ENCODE data around the gene HEXD. TPM values are rescaled to one million over a fixed set of nuclear protein-coding genes. Genes with fewer than 3 reads are reported as not detected.

Gene HEXD
- total RNA-seq, 1 experiment from 2014 or later = 8.7 TPM

DNA sequence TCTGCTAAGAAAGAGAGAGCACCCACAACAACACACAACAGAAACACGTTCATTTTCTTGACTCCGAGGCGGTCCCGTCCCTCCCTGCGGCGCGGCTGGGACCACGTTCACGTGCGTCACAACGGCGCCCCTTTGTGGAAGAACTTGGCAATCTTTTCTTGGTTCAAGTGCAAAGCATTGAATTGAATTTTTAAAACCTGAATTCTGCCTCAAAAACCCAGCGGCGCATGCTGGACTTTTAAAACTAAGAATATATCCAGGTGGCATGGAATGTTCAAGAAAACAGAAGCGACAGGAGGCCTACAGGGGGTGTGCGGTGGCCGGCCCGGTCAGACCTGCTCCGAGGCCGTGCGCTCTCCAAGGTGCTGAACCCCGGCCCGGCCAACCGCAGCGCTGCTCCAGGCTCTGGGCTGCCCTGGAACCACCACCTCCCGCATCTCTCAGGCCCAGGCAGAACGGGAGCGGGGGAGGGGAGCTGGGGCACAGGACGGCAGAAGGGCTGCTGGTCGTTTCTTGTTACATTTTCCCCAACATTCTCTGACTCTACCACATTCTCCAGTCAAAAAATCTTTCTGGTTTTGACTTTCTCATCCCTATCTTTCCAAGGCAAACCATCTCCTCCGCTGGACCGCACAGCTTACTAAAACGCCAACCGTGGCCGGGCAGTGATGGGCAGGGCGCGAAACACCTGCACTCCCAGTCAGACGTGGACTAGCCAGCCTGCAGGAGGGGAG is 3.4 kb upstream of the HEXD start:
- DNase-seq (ENCODE audit: low spot score) = peak; percentile 49

DNA sequence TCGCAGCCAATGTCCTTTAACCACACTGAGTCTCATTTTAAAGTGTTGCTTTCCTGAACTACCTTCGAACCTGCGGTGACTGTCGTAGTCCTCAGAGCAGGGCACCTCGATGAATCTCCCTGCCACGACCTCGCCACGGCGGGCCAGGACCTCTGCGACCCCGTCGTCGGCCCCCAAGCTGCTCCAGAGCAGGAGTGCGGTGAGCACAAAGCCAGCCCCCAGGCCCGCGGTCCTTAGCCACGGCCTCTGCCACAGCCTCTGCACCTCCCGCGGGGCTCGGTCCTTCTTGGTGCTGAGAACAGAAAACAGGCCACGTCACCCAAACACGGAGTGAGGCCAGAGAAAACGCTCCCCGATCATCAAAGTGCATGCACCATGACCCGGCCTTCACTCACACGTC is 2.8 kb upstream of the HEXD start:
- DNase-seq (ENCODE audit: low spot score) = no peak

DNA sequence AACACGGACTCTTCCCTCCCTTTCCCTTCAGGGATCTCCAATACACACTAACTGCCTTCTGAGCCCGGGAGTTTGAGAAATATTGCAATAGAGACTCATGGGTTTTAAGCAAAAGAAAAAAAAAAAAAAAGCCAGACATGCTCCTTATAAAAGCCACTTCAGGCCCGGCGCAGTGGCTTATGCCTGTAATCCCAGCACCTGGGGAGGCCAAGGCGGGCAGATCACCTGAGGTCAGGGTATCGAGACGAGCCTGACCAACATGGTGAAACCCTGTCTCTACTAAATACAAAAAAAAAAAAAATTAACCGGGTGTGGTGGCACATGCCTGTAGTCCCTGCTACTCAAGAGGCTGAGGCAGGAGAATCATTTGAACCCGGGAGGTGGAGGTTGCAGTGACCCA is 2.4 kb upstream of the HEXD start:
- DNase-seq (ENCODE audit: low spot score) = no peak

DNA sequence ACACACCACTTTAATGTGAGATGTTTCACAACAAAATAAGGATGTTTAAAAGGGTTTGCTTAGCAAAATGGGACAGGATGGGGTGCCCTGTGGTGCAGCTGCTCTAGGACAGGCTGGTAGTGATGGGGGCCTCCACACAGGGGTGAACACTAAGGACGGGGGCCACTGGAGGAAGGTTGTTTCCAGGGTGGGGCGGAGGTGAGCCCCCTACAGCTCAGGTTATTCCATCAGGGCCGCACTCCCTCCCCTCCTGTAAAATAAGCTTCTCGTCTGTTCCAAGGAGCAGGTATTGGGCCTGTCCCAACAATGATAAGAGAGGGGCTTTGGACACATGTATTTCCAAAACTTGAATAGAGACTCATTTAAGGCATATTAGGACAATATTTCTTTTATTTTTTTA is 1.9 kb upstream of the HEXD start:
- no peak for DNase-seq (ENCODE audit: low spot score)

DNA sequence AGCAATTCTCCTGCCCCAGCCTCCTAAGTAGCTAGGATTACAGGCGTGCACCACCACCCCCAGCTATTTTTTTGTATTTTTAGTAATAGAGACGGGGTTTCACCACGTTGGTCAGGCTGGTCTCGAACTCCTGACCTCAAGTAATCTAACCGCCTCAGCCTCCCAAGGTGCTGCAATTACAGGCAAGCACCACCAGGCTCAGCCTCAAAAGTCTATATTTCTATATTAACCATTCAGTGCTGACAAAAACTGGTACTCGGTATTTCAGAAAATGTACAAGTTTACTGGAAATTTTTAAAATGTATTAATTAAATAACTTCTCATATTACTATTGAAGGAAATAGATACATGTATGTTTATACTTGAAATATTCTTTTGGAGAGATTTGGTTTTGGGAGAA is 1.4 kb upstream of the HEXD start:
- no peak for DNase-seq (ENCODE audit: low spot score)

DNA sequence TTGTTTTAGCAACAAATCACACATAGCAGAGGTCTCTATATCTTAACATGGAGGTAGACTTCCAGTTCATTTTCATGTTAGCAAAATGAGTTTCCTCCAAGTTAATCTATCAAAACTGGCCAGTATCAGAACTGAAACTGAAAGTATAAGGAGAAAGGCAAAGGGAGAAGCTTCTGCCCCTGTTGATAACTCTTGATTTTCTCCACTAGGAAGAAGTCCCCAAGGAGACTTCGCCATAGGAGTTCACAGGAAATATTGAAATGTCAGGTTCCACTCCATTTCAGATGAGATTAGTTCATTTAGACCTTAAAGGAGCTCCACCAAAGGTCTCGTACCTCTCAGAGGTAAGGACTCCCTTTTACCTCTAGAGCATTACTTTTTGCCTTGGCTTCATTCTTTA is 1.4 kb downstream of the HEXD start:
- DNase-seq (ENCODE audit: low spot score) = no peak

DNA sequence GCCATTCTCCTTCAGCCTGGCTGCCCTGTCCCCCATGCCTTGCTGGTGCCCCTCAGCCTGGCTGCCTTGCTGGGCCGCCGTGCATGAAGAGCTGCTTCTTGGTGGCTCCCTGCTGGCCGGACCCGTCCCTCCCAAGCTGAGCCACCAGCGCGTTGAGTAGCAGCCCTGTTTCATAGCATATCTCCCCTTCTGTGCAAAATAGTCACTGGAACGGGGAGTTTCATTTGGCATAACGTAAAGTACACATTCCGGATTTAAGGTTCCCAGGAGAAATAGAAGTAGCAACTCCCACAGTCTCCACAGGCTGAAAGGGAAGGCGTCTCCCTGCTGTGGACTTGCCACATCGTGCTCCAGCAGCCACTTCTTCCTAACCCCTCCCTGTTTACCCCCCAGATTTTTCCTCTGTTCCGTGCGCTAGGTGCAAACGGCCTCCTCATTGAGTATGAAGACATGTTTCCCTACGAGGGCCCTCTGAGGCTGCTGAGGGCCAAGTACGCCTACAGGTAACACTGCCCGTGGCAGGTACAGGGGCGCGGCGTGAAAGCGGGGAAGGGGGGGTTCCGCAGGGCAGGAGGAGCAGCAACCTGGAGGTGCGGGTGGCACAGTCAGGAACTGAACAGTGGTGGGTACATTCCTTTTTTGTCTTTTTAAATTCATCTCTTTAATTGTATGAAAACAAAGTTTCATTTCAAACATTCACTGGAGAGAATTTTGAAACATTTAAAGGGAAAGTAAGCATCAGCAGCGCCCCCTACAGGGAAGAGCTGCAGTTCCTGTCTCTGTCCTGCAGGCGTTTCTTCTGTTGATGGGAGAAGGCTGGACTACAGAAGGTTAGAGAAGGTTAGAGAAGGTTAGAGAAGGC is 6.1 kb downstream of the HEXD start:
- peak; percentile 26 for DNase-seq (ENCODE audit: low spot score)

DNA sequence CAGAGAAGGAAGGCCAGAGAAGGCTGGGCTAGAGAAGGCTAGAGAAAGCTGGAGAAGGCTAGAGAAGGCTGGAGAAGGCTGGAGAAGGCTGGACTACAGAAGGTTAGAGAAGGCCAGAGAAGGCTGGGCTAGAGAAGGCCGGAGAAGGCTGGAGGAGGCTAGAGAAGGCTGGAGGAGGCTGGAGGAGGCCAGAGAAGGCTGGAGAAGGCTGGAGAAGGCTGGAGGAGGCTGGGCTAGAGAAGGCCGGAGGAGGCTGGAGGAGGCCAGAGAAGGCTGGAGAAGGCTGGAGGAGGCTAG is 6.7 kb downstream of the HEXD start:
- no peak for DNase-seq (ENCODE audit: low spot score)

DNA sequence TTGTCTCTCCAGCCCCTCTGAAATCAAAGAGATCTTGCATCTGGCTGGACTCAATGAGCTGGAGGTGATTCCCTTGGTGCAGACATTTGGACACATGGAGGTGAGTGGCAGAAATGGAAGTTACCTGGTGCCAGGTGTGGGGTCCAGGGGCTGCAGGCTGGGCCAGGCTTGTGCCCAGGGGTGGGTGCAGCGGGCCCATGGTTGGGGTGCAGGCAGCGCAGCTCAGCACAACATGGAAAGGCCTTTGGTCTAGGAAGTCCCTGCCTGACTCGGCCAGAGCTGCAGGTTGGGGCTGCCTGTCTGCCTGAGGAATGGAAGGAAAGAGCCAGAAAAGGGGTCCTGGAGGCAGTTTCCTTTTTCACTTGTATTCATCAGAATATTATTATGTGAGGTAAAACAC is 10.4 kb downstream of the HEXD start:
- DNase-seq (ENCODE audit: low spot score) = no peak

DNA sequence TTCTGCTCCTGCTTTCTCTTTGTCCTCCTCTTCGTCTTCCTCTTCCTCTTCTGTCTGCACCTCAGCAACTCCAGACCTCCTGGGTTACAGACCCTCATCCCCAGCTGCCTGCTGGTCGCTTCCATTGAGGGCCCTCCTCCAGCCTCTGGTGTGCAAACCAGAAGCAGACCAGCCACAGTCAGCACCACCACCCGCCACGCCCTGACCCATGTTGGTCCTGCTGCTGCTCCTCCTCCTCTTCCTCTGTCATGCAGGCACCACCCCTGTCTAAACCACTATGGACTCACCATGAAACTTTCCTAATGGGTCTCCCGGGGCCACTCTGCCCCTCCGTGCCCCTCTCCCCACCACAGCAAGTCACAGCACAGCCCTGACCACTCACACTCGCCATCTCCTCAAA is 11.7 kb downstream of the HEXD start:
- no peak for DNase-seq (ENCODE audit: low spot score)

DNA sequence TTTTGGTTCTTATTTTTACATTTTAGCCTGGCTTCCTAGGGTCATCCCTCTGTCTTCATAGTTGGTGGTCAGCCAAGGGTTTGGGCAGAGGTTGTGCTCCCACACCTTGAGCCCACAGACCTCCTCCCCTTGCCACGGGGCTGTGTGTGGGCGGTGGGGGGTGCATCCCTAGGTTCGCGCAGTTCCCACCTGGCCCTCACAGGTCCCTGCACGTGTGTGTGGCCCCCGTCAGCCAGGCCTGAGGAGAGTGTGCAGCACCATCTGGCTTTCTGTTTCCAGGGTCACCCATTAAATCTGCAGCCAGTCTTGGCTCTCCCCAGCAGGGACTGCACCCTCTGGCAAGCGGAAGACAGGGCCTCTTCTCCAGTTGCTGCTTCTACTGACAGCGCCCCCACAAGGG is 13.9 kb downstream of the HEXD start:
- DNase-seq (ENCODE audit: low spot score) = no peak

DNA sequence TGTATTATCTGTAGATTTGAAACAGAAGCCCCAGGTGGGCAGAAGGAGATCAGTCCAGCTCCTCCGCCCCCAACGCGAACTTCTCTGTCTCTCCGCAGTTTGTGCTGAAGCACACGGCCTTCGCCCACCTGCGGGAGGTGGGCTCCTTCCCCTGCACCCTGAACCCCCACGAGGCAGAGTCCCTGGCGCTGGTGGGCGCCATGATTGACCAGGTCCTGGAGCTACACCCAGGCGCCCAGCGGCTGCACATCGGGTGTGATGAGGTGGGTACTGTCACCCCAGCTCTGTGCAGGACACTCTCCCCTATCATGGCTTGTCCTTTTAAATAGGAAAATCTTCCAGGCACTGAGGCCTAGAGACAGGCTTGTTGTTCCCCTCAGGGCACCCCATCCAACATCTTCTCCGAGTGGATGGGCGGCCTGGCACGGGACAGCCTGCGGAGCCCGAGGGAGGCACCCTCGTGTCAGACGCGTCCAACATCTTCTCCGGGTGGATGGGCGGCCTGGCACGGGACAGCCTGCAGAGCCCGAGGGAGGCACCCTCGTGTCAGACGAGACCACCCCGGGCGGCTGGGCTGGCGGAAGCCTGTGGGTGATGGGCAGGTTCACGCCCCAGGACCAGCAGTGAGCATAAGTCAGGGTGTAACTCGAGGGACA is 15.5 kb downstream of the HEXD start:
- DNase-seq (ENCODE audit: low spot score) = no peak

DNA sequence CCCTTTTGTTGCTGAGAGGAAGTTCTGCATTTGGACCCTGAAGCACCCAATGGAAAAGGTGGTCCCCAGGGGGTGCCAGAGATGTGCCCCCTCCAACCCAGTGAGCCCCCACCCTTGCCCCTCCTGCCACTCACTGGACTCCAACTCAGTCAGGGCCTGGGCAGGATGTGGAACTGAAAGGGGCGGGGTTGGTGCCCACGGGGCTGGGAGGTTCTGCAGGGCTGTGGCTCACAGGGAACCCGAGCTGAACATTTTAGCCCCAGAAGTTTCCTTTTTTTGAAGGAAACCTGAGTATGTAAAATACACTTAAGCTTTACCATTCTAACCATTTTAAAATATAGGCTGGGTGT is 16.0 kb downstream of the HEXD start:
- no peak for DNase-seq (ENCODE audit: low spot score)

DNA sequence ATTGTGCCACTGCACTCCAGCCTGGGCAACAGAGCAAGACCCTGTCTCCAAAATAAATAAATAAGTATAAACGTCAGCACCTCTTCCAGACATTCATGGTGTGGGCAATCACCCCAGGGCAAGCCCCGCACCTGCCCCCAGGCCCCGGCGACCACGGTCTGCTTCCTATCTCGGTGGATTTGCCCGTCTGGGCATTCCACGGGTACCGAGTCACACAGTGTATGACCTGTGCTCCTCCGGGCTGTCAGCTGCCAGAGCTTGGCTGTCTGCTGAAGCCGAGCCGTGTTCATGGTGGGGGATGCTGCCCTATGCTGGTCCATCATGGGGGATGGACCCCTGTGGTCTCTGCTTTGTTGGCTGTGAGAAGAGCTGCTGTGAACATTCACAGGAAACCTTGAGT is 17.0 kb downstream of the HEXD start:
- DNase-seq (ENCODE audit: low spot score) = no peak

DNA sequence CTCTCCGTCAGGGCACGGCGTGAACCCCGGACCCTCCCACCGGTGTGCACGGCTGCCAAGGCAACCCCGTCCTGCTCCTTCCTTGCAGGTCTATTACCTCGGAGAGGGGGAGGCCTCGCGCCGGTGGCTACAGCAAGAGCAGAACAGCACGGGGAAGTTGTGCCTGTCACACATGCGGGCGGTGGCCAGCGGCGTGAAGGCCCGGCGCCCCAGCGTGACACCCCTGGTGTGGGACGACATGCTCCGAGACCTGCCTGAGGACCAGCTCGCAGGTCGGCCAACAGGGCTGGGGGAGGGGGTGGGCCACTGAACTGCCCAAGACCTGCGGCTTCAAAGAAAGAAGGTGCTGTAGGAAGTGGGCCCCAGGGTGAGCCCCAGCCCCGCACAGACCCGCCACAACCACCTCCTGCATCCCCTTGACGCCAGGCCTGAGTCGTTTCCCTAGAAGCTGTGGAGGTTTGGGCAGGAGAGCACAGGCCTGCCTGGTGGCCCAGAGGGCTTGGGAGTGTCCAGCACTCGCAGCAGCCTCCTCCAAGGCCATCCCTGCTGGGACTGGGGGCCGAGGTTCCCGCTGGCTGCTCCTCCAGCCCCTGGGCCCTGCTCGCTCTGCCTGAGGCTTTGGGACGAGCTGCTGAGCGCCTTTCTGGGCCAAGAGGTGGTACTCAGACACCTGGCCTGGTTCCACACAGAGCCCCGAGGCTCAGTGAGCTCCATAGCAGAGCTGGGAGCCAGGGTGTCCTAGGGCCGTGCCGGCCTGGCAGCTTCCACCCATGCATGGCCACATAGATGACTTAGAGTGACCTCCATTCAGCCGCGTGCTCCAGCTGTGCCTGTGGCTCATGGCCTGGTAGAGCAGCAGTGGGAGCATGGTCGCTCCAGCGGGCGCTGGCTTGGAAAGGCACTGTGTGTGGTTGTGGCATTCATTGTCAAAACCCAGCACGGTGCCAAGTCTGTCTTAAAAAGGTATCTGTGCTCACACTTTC is 17.7 kb downstream of the HEXD start:
- no peak for DNase-seq (ENCODE audit: low spot score)

DNA sequence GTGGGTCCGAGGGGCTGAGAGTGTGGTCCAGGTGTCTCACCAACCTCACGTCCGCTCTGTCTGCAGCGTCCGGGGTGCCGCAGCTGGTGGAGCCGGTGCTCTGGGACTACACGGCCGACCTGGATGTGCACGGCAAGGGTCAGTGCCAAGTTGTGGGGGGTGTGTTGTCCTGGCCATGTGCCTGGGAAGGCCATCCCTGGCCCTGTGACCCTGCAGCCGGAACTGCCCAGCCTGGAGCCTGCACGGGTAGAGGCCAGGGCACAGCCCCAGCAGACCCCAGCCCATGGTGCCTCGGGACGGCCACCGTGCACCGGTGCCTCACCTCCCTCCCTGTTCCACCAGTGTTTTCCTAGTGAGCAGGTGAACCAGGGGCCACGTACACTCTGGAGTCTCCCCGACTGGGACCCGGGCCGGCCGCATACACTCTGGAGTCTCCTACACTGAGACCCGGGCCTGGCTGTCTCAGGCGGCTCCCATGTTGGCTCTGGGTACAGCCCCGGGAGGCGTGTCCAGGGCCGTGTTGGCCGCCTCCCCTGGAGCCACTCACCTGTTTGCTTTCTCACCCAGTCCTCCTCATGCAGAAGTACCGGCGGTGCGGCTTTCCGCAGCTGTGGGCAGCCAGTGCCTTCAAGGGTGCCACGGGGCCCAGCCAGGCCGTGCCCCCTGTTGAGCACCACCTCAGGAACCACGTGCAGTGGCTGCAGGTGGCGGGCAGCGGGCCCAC is 18.6 kb downstream of the HEXD start:
- no peak for DNase-seq (ENCODE audit: low spot score)

DNA sequence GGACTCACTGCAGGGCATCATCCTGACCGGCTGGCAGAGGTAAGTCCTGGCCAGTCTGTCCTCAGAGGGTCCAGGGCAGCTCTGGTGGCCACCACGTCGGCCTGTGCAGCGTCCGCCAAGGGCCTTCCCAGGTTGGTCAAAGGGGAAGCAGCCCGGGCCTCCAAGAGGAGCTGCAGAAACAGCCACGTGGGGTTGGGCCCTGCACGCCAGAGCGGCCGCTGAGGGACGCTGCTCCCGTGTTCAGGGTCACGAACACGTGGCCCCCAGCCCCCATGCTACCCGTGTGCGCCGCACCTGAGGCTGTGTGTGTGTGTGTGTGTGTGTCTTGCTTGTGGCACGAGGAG is 19.1 kb downstream of the HEXD start:
- DNase-seq (ENCODE audit: low spot score) = no peak

DNA sequence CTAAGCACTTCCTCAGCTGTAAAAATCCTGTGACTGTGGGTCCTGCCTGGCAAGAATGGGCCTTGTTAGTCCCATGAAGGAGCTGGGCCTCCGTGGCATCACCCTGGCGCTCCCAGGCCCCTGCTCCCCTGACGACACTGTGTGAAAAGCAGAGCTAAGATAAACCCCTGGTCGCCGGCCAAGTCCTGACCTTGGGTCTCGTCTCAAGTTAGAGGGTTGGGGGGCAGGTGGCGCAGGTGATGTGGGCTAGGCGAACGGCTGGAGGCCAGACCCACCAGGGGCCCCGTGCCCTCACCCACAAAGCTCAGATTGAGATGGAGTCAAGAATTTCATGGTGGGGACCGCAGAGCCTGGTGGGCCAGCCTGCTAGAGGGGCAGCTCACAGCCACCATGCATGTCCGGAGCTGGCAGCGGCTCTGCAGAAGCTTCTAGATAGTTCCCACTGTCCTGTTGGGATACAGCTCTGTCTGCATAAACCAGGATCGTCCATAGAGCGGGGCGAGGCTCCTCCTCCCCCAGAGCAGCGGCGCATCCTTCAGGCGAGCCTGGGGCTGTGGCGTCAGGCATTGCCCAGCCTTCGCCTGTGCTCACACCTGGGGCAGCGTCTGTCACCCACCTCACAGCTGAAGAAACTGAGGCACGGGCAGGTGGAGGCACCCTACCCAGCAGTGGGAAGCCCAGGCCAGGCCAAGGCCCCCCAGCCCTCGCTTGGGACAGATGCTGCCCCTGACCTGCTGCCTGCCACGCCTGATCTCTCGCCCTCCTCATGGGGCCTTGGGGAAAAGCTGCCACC is 20.4 kb downstream of the HEXD start:
- no peak for DNase-seq (ENCODE audit: low spot score)

DNA sequence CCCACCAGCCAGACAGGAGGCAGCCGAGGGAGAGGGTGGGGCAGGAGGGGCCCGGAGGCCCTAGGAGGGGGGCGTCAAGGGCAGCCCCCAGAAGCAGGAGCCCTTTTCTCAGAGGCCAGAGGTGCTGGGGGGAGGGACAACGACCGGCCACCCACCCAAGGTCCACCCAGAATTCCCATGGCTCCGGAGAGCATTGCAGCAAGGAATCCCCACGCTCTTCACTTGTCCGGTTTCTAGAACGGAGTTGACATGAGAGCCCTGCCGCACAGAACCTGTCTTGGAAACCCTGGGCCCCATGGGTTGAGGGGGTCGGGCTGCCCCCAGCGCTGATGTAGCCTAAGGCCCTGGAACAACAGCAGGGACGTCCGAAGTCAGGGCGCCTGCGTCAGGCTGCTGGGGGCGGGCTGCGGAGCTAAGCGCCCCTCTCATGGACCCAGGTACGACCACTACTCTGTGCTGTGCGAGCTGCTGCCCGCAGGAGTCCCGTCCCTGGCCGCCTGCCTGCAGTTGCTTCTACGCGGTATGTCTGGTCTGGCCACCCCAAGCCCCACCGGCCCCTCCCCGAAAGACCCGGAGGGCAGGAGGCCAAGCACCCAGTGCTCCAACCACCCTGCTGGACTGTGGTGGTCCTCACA is 21.2 kb downstream of the HEXD start:
- no peak for DNase-seq (ENCODE audit: low spot score)

DNA sequence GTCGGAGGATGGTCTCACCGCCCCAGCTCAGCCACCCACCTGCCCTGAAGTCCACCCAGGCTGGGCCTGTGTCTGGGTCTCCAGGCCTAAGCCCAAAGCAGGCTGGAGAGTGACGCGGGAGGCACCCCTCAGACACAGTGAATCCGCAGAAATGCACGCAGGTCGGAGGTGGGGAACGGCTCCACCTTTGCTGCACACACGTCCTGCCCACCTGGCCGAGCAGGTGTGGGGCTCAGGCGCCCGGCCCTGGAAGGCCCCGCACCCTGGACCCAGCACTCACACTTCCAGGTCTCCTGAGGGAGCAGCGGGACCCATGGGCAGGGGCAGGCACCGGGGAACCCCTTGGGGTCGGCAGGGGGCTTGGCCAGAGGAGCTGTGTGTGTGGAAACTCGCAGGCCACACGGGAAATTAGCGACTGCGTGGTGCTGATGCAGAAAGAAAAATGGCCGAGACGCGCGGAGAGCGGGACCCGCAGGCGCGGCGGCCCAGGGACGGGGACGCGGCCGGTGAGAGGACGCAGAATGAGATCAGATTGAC is 21.8 kb downstream of the HEXD start:
- no peak for DNase-seq (ENCODE audit: low spot score)
